ENCODE results near the gene KCNIP2.

Gene KCNIP2

DNA sequence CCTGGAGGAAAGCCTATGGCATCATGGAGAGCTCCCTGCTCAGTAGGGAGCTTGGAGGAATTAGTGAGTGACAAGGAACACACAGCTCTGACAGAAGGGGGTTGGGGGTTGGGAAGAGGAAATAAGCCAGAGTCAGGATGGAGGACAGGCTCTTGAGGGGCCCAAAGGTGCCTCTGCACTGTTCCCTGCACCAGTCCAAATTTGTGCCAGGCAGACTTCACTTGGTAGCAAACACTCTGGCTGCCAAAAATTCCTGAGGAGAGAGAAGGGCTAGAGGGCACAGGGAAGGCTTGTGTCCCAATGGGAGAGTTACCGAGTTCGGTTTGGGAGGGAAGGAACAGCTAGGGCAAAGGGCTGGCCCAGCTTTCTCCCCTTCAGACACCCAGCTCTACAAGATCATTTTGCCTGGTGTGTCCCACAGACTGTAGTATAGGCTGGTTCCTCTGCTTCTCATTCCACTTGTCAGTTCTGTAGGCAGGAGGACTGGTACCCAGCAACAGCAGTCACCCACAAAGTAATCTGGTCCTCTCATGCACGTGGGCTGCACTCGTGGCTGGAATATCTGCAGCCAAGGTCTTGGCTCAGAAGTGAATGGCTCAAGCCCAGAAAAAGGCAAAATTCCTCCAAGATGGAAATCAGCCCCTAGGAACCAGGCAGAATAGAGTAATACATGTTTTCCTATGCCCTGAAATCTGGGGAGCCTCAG lies 8.0 kb upstream of the KCNIP2 start:
- no peak for DNase-seq

DNA sequence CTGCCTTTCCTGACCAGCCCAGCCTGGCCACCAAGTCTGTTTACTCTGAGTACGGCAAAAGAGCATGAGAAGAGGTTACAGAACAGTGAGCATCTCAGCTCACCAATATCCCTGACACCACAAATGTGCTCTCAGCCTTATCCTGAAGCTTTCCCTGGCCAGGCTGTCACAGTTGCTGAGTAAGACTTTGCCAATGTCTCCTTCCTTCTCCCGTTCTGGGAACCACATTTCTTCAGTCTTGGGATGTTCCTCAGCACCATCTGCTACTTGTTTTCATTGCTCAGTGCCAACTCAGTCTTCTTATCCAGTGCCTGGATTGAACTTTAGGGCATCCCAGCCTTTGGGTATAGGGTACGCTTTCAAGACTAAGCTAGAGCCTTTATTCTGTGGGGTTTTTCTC lies 7.1 kb upstream of the KCNIP2 start:
- DNase-seq: no peak

DNA sequence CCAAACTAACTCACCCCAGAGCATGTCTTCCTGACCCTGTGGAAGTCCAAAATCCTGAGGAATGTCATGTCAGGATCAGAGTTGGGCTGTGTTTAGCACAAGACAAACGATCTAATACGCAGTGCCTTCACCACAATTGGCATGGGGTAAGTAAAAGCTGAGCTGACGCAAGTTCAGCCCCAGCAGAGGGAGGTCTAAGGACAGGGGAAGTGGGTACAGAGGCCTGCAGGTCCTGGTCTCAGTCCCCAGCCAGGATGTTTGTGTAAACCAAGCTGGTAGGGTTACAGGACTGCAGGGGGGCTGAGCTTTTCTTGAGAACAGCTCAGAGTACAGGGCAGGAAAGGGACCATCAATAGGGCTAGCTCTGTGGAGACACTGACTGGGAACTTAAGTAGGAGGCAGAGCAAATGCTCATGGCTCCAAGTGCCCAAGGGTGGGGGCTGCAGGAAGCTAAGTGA lies 5.3 kb upstream of the KCNIP2 start:
- DNase-seq: no peak

DNA sequence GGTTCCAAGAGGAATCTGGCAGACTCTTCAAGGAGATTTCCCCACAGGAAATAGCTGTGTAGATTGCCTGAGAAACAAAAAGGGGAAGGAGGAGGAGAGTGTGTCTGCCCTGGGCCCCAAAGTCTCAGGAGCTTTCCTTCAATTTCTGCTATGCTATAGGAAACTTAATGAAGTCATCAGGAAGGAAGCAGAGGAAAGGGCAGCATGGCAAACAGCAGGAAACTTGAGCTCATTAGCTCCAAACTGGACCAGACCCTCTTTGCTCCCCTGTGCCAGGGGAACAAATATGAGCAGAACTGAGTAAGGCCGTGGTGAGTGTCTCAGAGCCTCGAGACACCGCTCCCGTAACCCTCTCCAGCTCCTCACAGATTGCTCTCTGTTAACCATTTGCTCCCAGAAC lies 4.8 kb upstream of the KCNIP2 start:
- DNase-seq: no peak

DNA sequence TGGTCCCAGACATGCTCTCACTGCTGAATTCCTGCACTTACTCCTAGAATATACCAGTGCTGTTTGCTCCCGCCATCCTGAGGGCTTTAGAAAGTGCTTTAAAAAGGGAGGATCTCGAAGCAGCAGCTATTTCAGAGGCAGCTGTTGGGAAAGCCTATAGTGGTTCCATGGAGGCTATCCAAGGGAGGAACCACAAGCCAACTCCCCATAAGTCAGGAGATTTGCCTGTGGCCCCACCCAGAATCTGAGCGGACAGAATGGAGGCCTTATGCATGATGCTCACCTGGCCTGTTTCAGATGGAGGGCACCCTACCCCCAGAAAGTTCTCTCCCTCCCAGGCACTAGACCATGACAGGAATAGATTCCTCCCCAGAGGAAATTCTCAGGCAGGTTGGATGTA lies 2.3 kb upstream of the KCNIP2 start:
- no peak for DNase-seq

DNA sequence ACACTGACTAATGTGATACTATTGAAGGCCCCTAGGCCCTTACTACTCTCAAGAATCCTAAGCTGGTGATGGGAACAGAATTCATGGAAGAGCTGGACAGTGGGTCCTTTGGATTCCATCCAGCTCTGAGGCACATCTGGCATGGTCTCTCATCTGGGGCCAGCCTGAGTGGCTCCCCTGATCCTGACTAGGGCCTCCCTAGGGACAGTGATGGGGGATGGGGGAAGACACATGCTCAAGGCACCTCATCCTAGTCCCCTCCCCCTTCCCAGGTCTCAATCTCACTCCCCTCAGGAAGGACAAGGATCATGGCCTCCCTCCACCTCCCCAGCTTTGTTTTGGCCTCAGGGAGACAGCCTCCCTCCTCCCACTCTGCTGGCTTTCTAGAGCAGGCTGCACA lies 1.8 kb downstream of the KCNIP2 start:
- no peak for DNase-seq

DNA sequence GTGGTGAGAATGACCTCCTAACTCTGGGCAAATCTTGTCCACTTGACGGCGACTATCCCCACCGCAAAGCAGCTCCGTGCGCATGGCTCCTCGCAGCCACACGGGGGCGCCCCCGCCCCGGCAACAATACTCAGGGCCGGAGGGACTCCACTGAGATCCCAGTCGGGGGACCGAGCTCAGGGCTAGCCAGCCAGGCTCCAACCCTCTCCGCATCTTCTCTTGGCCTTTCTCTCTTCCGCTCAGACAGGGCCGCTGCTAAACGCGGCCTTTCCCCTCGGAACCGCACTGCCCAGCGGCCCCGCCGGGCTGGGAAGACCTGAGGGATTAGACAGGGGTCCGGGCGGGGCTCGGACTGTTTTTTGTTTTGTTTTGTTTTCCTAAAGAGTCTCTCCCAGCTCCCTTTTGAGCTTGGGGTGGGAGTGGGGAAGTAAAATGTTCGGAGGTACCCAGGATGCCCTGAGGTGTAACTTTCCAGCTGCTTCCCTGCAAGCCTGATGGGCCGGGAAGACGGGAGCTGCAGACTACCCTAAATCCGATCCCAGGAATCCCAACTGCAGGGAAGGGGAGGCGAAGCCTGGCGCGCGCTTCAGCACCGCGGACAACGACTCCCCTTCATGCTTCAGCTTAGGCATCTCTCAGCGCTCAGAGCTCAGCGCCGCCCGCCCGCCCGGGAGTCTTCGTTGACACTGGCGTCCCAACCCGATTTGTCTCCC lies 2.7 kb downstream of the KCNIP2 start:
- peak; percentile 57 for DNase-seq

DNA sequence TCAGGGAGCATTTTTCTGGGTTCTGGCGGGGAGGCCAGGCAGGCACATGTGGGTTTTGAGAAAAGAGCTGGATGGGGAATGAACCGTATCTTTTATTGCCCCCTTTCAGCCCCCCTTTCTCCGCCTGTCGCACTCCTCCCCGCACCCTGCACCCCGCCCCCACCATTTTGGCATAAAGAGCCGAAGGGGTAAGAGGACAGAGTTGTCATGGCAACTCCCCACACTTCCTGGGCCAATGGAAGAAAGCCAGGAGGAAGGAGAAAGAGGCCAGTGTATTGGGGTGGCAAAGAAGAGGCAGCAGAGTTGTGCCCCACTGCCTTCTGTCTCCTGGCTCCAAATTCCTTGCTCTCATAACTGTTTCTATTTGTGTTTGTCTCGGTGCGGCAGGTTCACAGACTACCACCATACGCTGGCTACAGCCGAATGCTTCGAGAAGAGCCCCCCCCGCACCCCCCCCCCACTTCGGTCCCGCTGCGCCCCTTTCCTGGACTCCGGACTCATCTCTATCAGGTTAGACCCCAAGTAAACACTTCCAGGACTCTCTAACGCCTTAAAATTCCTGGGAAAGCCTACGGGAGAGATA lies 3.4 kb downstream of the KCNIP2 start:
- DNase-seq: no peak

DNA sequence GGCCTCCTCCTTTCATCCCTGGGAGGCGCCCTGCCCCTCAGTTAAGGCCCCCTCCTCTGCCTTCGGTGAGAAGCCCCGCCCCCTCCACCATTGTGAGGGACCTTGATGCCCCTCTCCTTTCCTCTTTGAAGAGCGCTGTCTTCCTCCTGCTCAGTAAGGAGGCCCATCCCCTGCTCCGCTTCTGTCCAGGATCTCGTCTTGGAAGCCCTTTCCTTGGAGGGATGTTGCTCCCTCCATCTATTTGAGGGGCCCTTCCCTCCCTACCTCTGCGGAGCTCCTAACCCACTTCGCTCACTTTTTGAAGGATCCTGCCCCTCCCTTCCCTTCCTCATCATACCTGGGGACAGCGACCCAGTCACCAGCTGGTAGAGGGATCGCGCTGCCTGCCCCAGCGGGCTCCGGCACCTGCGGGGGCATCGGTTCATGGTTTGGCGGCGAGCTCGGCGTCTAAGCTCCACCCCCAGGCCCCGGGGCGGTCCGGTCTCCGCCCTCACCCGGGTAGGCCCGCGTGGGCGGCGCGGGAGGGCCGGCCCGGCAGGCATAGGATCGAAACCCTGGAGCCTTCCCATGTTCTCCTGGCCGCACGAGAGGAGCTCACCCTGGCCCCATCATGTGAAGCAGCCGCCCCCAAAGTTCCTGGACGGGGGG lies 4.1 kb downstream of the KCNIP2 start:
- DNase-seq: no peak

DNA sequence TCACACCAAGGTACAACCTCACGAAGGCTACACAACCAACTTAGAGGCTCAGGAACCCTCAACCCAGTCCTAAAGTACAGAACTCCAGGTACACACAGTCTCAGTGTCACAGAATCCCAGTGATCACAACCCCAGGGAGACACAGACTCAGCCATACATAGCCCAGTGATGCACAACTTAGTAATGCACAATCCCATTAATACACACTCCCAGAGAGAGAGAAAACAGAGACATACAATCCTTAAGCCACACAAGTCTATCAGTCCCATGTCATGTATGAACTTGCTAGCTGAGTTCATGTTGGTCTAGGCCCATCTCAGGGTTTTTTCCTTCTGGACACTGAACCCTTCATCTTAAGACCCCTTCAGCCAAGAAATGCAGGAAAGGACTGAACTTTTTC lies 4.6 kb downstream of the KCNIP2 start:
- DNase-seq: no peak

DNA sequence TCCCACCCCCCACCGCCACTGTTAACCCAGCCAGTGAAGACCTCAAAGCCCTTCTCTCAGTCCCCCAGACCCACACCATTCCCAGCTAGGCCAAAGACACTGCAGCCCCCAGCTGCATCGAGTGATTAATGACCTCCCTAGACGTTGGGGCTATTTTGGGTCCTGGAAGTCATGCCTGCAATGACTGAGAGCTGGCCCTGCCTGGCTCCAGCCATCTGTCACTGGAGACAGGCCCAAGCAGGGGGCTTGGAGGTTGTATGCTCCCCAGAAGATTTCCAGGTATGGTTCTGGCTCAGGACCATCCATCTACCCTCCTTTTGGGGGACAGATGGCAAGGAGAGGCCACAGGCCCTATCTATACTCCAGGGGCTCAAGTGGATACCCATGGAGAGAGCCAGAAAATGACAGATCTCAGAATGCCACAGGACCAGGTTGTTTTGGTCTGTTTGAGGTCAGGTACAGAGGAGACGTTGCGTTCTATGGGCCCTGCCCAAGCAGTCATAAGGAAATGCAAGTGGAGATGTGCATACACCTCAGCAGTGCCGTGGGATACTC lies 5.1 kb downstream of the KCNIP2 start:
- DNase-seq: no peak

DNA sequence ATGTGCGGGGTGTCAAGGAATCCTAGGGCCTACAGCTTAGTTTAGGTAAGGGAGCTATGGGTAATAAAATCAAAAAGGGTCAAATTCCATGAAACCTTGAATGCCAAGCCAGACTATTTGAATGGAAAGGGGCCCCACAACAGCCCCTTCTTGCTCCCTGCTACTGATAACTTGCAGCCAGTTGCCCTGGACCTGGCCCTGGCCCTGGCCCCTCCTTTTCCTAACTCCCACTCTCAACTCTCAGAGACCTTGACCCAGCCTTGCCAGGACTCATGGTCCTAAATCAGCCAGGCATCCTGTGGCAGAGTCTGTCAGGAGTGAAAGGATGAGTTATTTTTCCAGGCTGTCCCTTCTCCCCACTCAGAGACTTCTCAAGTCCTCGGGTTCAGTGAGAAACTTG lies 5.9 kb downstream of the KCNIP2 start:
- no peak for DNase-seq

DNA sequence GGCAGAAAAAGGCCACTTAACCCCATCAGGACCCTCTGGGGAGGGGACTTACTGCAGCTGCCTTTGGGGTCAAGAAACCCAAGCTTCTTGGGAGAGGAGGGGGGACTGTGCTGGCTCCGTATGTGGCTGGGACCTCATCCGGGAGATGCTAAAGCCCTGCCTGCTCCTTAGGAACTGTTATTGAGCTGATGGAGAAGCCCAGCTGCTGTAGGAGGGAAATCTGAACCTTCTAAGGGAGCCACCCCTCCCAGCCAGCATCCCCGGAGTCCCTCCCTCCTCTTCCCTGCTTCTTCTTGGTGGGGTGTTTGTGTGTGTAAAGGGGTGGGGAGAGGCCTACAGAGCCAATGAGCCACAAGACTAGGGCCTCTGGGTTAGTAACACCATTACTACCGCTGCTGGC lies 8.2 kb downstream of the KCNIP2 start:
- DNase-seq: no peak

DNA sequence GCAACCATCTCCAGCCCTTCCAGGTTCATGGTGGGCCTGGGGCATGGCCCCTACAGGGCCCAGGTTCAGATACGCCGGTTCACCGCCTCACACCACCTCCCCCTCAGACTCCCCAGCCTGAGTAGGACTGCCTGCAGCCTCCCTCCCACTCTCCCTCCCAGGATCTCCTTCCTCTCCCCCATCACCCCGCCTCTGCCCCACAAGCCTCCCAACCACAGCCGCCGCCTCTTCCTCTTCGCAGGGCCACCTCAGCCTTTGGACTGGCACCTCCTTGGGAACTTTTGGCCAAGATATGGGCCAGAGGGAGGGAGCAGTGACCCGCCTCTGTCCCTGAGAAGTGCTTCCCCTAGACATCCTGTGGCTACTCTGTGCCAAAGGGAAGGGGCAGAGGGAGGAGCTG lies 9.3 kb downstream of the KCNIP2 start:
- no peak for DNase-seq

DNA sequence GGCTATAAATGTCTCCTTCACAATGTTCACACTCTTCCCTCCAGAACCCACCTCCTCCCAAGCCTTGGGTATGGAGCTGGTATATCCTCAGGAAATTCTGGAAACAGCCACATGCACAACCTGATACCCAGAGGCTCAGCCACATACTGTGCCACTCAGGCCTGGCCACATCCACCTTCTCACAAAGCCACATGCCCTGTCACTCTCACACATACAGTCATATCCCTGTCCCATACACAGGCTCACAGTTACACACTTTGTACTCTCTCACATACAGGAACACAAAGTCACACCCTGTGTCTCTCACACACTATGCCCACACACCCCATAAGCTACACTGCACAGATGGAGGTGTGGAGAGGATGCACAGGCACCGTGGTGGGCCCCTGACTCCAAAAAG lies 10.1 kb downstream of the KCNIP2 start:
- no peak for DNase-seq

DNA sequence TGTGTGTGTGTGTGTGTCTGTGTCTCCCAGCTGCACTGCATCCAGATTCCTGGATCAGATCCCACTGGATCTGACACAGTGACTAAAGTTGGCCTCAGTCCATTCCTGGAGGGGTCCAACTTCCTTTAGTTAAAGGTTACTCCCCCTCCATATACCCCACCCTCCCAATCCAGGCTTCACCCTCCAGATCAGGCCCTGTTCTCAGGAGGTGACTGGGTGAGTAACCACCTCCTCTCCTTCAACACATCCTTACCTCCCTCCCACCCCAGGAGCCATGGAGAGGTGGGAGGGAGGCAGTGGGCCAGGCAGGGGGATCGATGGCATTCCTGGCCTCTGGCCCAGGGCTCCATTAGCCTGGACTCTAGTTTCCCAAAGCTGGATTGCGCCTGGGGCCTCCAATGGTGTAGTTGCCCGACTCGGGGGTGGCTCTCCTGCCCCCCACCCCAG lies 11.3 kb downstream of the KCNIP2 start:
- peak; percentile 64 for DNase-seq

DNA sequence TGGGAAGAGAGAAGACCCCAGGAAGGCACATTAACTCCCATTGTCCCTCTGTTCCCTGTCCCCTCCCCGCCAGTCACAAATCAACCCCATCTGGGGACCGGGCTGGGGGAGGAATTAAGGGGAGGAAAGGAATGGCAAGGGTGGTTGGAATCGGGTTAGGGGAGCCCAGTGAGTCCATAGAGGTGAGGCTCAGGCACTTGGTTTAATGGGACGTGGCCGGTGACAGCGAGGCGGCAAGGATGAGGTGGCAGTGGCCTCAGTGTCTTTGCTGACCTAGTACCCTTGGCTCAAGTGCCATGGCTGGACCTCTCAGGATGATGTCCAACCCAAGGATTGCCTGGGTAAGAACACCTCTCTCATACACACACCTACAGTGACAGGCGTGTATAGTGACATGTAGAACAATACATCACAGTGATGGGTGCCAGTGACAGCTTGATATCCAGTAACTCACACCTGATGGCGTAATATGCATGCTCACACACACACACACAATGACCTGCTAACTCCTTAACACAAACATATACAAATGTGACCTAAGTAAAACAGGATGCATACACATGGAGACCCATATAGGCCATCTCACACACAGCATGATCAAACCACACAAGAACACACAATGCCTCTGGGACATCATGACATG lies 12.3 kb downstream of the KCNIP2 start:
- no peak for DNase-seq

DNA sequence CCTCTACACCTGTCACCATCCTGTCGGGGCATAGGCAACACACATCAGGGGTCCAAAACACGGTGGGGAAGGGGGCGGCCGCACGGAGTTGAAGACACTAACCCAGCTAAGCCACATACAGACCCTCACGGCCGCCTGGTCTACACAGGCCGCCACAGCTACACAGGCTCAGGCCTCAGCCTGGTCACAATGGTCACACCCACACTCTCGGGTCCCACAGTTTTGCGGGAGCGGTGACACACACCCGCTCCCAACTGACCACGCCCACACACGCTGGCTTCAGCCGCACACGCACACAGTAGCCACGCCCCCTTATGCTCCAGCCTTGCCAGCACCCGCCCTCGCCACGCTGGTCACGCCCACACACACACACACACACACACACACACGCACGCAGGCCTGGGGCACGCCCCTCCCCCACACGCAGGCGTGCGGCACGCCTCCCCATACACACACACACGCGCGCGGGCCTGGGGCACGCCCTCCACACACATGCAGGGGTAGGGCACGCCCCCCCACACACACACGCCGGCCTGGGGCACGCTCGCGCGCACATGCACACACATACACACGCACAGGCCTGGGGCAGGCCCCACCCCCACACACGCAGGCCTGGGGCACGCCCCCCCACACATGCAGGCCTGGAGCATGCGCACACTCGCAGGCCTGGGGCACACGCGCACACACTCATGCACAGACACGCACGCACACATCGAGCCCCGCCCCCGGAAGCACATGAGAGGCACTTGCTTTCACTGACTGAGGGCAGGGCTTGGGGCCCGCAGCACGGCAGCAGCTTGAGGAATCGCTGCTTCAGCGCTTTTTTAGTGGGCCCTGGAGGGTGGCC lies 13.1 kb downstream of the KCNIP2 start:
- DNase-seq: peak; percentile 65

DNA sequence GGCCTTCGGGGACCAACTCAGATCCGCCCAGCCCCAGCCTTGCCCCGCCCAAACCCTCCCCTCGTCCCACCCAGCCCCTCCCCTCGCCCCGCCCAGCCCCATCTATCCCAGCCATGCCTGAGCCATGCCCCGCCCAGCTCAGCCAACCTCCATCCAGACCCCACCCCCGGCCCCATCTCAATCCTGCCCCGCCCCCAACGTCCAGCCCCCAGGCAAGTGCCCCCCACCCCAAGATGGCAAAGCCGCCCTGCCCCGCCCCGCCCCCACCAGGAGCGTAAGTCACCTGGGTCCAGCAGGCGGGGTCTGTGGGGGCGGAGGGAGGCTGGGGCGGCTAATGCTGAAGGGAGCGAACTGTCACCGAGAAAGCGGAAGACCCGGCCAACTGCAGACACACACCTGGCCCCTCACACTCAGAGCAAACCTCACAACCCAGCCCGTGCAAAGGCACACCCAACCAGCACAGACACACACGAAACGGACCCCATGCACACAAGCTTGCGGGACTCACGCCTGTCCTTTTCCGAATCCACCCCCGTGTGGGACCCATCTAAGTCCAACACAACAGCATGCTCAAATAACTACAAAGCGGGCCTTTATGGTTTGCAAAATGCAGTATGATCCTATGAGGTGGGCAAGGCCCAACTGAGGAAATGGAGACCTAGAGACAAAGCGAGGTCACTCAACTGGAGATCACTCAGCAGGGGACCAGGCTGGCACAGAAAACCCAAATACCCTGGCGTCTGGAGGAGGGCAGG lies 13.9 kb downstream of the KCNIP2 start:
- DNase-seq: no peak

DNA sequence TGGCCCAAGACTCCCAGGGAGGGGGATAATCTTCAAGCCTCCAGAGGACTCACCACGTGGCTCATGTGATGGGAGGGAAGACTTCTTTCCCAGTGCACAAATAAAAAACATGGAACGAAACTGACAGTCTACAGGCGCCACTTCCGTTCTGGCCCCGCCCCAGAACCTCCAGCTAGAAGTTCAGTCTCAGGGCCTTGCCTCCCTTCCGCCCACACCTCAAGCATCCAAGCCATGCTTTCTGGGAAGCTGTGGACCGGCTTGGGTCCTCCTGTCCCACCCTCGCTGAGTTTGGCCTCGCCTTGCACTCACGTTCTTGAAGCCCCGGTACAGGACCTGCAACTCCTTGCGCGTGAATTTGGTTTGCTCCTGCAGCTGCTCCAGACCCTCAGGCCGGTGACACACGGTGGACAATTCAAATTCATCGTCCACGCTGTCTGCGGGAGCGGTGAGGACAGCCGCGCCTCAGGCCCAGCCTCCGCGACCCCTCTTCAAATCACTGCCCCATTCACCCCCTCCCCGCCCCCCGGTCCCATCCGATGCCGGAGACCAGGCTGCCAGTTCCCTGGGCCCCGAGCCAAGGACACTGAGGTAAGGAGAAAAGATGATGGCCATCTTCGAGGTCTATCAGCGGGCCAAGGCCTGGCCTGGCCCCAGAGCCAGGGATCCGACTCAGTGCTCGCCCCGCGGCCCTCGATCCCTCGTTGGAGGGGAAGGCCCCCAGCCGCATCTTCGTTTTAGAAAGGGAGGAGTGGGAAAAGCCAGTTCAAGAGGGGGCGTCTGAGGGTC lies 14.6 kb downstream of the KCNIP2 start:
- no peak for DNase-seq

All from NCI-H1092 treated with DMSO at 0.1 percent for 48 hours (cell line).